NCI-H82 treated with DMSO at 0.1 percent for 48 hours (cell line): ENCODE results near the gene CFAP126.
"Not testable (repeated sequence)": the region's sequence is repeated elsewhere in the genome, so short reads cannot be mapped to it uniquely, and the experiment has no call there.

ENCODE experiments used
- DNase-seq: peaks from one replicate; lab custom pipeline; 2025; ENCODE audit not compliant: unreplicated experiment; lab: John Stamatoyannopoulos, UW

Gene CFAP126, protein sequence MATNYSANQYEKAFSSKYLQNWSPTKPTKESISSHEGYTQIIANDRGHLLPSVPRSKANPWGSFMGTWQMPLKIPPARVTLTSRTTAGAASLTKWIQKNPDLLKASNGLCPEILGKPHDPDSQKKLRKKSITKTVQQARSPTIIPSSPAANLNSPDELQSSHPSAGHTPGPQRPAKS

GRCh38 chr1:161367684-161368400 lies at the start of gene CFAP126:
Gene CFAP126 (minus strand): TSS chr1:161367876. CDS start chr1:161367868, 8 bp downstream.
- peak; percentile 23 for DNase-seq

- not testable (repeated sequence) for DNase-seq
These were observed 45.4 kb upstream of the CFAP126 start for GRCh38 chr1:161413050-161413449.

DNA sequence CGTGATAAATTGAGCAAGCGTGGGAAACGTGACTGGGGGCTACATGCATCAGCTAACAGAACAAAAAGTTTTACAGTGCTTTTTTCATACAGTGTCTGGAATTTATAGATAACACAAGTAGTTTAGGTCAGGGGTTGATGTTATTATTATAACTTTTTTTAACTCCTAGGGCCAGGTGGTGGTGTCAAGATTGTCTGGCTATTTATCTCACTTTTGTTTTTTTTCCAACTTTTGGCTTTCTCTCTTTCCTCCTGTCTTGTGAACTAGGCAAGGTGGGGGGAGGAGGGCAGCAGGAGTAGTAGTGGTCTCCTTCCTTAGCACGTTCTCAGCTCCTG lies 42.9 kb upstream of the CFAP126 start:
- DNase-seq = not testable (repeated sequence)

DNA sequence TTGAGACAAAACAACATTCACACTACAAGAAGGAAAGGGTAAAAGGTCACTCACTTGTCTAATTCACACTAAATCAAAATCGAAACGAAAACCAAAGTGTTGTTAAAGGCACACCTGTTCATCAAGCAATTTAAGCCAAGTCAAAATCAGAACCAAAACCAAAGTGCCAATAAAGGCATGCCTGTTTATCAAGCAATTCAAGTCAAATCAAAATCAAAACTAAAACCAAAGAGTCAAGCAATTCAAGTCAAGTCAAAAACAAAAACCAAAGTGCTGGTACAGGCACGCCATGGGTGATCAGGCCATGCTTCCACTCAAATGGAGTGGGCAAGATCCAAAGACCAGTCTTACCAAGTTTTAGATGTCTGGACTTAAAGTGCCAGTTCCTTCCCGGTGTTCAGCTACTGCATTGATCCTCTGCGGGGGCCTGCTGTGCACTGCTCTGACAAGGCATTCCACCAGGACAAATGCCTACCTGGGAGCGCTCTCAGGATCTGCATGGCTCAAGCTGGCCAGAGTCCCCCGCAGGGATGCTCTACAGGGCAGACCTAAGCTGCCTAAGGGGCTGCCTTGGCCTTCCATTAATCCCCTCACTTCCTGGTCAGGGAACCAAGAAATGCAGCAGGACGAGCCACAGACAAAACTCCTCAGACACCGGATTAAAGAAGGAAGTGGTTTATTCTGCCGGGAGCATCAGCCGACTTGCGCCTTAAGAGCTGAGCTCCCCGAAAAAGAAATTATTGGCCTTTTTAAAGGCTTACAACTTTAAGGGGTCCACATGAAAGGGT lies 42.4 kb upstream of the CFAP126 start:
- DNase-seq = not testable (repeated sequence)

DNA sequence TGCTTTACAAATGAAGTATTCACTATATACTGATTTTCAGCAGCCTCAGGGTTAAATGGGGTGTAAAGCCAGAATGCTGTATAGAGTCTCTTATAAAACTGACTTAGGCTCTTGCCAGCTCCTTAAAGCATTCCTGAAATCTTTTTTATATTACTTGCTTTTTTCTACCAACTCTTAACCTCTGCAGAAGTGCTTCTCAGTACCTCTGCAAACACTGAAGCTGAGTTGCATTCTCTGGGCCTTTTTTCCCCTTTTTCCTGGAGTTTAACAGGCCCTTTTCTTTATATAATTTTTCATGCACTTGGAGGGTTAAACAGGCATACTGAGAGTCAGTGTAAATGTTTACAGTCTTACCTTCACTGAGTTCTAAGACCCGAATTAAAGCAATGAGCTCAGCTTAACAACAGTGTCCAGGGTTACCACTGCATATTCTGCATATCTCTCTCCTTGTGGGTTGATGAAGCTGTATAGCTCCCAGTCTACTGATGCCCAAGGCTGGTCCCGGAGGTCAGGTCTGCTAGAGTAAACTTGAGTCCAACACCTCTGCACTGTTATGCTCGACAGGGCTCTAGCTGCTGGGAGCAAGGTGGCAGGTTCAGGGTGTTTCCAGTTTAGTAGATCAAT lies 40.9 kb upstream of the CFAP126 start:
- no peak for DNase-seq

DNA sequence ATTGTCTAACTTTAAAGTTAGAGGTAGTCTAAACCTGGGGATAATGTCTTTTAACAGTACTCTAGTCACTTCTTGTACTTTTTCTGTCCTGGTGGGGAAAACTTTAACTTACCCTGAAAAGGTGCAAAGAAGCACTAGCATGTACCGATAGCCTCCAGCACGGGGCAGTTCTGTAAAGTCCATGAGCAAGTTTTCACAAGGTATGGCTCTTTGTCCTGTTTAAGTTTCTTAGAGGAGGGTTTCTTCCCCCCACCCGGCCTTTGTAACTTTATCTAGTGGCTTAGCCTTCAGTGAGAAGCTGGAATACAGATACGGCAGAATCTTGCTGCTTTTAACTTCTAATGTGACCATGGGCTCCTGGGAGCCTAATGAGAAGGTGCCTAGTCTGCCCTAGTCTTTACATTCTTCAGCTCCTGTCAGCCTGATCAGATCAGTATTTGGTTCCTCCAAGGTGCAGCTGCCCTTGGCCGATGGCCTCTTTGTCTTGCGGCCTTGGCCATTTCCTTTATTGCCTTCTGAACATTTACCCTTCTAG lies 39.8 kb upstream of the CFAP126 start:
- no peak for DNase-seq

DNA sequence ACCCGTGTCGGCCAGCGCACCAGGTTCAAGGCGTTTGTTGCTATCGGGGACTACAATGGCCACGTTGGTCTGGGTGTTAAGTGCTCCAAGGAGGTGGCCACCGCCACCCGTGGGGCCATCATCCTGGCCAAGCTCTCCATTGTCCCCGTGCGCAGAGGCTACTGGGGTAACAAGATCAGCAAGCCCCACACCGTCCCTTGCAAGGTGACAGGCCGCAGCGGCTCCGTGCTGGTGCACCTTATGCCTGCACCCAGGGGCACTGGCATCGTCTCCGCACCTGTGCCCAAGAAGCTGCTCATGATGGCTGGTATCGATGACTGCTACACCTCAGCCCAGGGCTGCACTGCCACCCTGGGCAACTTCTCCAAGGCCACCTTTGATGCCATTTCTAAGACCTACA lies 38.9 kb upstream of the CFAP126 start:
- DNase-seq = not testable (repeated sequence)

DNA sequence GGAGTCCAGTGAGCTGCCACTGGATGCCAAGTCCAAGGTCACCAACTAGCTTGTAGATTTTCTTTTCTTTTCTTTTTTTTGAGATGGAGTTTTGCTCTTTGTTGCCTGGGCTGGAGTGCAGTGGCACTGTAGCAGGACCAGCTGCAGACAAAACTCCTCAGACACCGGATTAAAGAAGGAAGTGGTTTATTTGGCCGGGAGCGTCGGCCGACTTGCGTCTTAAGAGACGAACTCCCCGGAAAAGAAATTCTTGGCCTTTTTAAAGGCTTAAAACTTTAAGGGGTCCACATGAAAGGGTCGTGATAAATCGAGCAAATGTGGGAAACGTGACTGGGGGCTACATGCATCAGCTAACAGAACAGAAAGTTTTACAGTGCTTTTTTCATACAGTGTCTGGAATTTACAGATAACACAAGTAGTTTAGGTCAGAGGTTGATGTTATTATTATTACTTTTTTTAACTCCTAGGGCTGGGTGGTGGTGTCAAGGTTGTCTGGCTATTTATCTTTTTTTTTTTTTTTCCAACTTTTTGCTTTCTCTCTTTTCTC lies 36.4 kb upstream of the CFAP126 start:
- no peak for DNase-seq

GRCh38 chr1:161402446-161402845 lies 34.8 kb upstream of the CFAP126 start:
- no peak for DNase-seq

GRCh38 chr1:161399257-161399998 lies 31.8 kb upstream of the CFAP126 start:
- peak; percentile 77 for DNase-seq

- no peak for DNase-seq
These were observed 31.2 kb upstream of the CFAP126 start for GRCh38 chr1:161398900-161399256.

DNA sequence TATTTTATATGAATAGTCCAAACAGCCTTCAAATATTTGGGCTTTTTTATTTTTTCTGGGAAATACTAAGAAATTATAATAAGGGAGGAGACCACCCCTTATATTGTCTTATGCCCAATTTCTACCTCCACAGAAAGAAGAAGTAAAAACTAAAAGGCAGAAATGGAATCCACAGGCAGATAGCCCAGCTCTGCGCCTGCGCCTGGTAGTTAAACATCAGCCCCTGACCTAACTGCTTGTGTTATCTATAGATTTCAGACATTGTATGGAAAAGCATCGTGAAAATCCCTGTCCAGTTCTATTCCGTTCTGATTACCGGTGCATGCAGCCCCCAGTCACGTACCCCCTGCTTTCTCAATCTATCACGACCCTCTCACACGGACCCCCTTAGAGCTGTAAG lies 29.4 kb upstream of the CFAP126 start:
- DNase-seq = not testable (repeated sequence)

- DNase-seq = no peak
These were observed 25.5 kb upstream of the CFAP126 start for GRCh38 chr1:161393151-161393550.

DNA sequence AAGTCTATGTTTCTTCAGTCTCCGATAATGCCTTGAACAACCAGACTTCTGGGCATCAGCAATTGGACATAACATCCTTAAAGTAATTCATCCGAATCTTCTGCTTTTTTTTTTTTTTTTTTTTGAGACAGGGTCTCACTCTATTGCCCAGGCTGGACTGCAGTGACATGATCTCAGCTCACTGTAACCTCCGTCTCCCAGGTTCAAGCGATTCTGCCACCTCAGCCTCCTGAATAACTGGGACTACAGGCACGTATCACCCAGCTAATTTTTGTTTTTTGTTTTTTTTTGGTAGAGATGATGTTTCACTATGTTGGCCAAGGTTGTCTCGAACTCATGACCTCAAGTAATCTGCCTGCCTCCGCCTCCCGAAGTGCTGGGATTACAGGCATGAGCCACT lies 23.9 kb upstream of the CFAP126 start:
- DNase-seq = no peak

- not testable (repeated sequence) for DNase-seq
These were observed 23.5 kb upstream of the CFAP126 start for GRCh38 chr1:161391136-161391535.

- DNase-seq = no peak
These were observed 22.8 kb upstream of the CFAP126 start for GRCh38 chr1:161390559-161390858.

- peak; percentile 96 for DNase-seq
These were observed 22.2 kb upstream of the CFAP126 start for GRCh38 chr1:161389691-161390558.

DNA sequence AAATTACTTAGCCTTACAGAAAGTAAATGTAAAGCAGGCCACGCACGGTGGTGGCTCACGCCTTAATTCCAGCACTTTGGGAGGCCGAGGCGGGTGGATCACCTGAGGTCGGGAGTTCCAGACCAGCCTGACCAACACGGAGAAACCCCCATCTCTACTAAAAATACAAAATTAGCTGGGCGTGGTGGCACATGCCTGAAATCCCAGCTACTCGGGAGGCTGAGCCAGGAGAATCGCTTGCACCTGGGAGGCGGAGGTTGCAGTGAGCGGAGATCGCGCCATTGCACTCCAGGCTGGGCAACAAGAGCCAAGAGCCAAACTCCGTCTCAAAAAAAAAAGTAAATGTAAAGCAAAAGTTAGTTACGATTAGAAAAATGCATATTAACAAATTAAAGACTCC lies 21.5 kb upstream of the CFAP126 start:
- DNase-seq = not testable (repeated sequence)

DNA sequence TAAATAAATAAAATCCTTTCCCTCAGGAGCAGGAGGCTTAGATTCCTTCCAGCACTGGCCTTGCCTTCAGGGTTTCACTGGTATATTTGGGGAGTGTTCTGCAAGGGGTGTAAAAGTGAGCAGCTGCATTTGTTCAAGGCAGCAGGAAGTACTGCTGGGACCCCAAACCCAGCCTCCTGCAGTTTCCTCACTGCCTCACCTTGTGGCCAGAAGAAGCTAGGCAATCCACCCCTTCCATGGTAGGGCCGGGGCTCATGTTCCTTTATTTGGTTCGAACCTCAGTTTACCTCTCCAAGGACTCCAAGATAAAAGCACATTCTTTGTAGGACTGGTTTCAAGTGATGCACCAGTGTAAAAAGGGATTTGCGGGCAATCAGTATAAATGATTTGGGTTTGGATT lies 21.0 kb upstream of the CFAP126 start:
- DNase-seq = no peak
